ENCODE data around the gene ANKRD12. TPM values are rescaled to one million over a fixed set of nuclear protein-coding genes. Genes with fewer than 3 reads are reported as not detected.

ANKRD12 gene
- total RNA-seq, 3 donors from 2014 or later = 46.8 to 108 (median 63.6) TPM

DNA sequence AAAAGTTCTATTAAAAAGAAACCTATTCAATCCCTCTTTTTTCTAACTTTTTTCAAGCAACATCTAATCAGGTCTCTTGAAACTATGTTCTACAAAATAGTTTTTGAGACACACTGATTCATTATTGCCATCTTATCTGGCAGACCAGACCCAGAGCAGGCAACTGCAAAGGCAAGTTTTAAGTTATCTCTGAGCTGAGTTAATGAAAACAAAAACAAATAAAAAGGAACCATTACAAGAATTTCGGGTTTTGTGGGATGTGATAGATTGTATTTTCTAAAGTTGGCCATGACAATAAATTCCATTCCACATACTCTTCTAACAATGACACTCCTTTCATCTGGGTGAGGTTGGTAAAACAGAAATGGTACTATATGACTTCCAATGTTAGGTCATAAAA, 182.8 kb downstream of the ANKRD12 start:
- DNase-seq (no peak), ATAC-seq (no peak)
- no peaks in the 10 kb centered on the region for H3K9me3 ChIP-seq
- no peak overlapping the region for H3K4me3 ChIP-seq
- no peaks in the 10 kb centered on the region for H3K36me3 ChIP-seq (ENCODE audit: low read depth)
- intact Hi-C loops (cut with DNase I, micrococcal nuclease) = no loop called here
- H3K4me1 ChIP-seq (ENCODE audit: low read depth) = no peaks in the 10 kb centered on the region
- TF ChIP-seq, protein P1, sequence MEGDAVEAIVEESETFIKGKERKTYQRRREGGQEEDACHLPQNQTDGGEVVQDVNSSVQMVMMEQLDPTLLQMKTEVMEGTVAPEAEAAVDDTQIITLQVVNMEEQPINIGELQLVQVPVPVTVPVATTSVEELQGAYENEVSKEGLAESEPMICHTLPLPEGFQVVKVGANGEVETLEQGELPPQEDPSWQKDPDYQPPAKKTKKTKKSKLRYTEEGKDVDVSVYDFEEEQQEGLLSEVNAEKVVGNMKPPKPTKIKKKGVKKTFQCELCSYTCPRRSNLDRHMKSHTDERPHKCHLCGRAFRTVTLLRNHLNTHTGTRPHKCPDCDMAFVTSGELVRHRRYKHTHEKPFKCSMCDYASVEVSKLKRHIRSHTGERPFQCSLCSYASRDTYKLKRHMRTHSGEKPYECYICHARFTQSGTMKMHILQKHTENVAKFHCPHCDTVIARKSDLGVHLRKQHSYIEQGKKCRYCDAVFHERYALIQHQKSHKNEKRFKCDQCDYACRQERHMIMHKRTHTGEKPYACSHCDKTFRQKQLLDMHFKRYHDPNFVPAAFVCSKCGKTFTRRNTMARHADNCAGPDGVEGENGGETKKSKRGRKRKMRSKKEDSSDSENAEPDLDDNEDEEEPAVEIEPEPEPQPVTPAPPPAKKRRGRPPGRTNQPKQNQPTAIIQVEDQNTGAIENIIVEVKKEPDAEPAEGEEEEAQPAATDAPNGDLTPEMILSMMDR (IDR thresholded peaks at IDR 0.05) = no peak

DNA sequence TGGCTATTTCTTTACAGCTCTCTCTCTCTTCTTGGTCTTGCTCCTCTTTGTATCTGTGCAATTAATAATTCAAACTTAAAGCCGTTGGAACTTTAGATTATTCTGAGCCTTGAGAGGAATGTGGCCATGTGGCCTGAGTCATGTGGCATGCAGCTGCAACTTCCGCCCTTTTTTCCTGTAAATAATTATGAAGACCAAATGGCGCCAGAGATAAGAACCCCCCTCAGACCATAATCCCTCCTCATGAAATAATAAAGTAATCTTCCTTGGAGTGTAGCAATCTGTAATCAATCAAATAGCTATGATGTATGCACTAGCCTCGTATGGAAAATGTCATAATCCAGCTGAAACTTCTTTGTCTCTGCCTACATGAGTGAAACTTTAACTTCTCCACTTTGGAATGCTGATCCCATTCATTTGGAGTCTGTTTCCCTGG, 184.5 kb downstream of the ANKRD12 start:
- DNase-seq (no peak), ATAC-seq (no peak)
- intact Hi-C loops (cut with DNase I, micrococcal nuclease) = no loop called here
- no peaks in the 10 kb centered on the region for H3K4me1 ChIP-seq (ENCODE audit: low read depth)
- TF ChIP-seq, protein P1 (IDR thresholded peaks at IDR 0.05) = no peak
- no peak overlapping the region for H3K4me3 ChIP-seq
- no peaks in the 10 kb centered on the region for H3K36me3 ChIP-seq (ENCODE audit: low read depth)
- H3K9me3 ChIP-seq = no peaks in the 10 kb centered on the region

DNA sequence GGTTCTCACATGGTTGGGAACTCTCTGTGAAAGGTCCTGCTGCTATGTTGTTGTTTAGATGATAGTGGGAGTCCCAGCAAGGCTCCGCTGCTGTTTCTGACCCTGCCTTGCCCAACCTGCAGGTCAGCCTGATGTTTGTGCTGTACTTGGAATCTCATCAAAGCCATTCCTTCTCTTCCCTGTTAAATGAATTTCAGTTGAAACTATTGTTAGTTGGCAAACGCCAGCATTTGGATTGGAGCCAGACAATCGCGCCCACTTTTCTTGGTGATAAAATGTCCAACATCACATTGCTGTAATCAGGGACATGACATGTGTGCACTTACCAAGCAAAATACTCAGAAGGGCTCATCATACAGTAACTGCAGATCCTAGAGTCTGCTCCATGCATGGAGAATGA, 185.2 kb downstream of the ANKRD12 start:
- intact Hi-C loops (cut with DNase I, micrococcal nuclease) = no loop called here
- no peak for ATAC-seq
- H3K9me3 ChIP-seq = no peaks in the 10 kb centered on the region
- TF ChIP-seq, protein P1 (IDR thresholded peaks at IDR 0.05) = no peak
- H3K4me3 ChIP-seq = no peak overlapping the region
- no peak for DNase-seq
- no peaks in the 10 kb centered on the region for H3K4me1 ChIP-seq (ENCODE audit: low read depth)
- no peaks in the 10 kb centered on the region for H3K36me3 ChIP-seq (ENCODE audit: low read depth)

DNA sequence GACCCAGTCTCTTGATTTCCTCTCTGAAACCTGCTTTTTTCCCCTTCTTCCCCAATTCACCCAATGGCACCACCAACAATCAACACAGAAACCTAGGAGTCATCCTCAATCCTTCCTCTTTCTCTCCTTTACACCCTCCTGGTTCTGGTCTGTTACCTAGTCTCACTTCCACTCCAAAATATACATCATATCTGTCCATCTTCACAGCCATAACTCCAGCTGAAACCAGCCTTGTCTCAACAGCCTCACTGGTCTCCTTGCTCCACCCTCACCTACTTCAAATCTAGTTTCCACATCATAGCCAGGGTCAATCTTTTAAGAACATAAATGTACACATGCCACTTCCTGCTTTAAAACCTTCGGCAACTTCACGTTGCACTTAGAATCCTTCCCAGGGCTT, 186.2 kb downstream of the ANKRD12 start:
- DNase-seq = no peak
- no peaks in the 10 kb centered on the region for H3K9me3 ChIP-seq
- TF ChIP-seq, protein P1 (IDR thresholded peaks at IDR 0.05) = no peak
- no peak for ATAC-seq
- intact Hi-C loops (cut with DNase I, micrococcal nuclease) = no loop called here
- H3K4me1 ChIP-seq (ENCODE audit: low read depth) = no peaks in the 10 kb centered on the region
- H3K36me3 ChIP-seq (ENCODE audit: low read depth) = no peaks in the 10 kb centered on the region
- H3K4me3 ChIP-seq = no peak overlapping the region

DNA sequence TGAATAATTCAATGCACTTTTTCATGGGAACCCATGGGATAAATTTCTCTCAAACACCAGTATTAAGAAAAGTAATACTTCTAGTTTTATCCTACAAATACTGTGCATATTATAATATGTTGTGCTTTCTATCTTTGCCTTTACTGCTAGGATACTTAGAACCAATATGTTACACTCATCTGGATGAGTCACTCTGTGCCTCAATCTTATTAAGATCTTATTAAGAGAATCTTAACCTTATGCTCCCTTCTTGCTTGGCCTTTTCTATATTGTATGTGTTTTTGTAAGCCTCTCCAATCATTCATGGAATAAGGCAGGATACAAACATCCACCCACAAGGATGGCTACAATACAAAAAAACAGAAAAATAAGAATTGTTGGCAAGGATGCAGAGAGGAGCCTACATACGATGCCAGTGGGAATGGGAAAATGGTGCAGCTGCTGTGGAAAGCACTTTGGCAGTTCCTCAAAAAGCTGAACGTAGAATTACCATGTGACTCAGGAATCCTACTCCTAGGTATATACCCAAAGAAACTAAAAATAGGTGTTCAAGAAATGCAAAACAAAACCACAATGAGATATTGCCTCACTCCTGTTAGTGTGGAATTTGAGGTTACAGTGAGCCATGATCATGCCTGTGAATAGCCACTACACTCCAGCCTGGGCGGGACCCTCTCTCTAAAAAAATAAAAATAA, 187.3 kb downstream of the ANKRD12 start:
- TF ChIP-seq, protein P1 (IDR thresholded peaks at IDR 0.05) = no peak
- Histone ChIP-seq H3K4me1 (ENCODE audit: low read depth) (no peaks in the 10 kb centered on the region), H3K4me3 (no peak overlapping the region), H3K9me3 (no peaks in the 10 kb centered on the region), H3K36me3 (ENCODE audit: low read depth) (no peaks in the 10 kb centered on the region)
- DNase-seq = no peak
- intact Hi-C loops (cut with DNase I, micrococcal nuclease) = no loop called here
- no peak for ATAC-seq

Measured in mucosa of descending colon (tissue), 3 donors.